Calu3 (cell line): ENCODE measurements around the gene AK9. TPM values are rescaled to one million over a fixed set of nuclear protein-coding genes. Genes with fewer than 3 reads are reported as not detected.

Experiments
- BruUV-seq: library from RNA; stranded (reverse); fragments of 400-500 nt; replicated peaks from 2 replicates; lab custom pipeline; 2021; lab: Mats Ljungman, UMichigan
- CTCF ChIA-PET: fragments of 300-600 bp; sonication (Branson Sonifier 250); formaldehyde crosslinking; loops from one replicate; lab custom pipeline; 2022; ENCODE audit warnings: antibody characterized with exemption; lab: Charles Lee
- DNase-seq: peaks from one replicate; pipeline ENCODE4 v3.0.0; 2022
- H3K27ac Mint-ChIP-seq: one replicate; pipeline ENCODE4 v1.8.0; 2022; ENCODE audit warnings: mixed read lengths; ENCODE audit not compliant: unreplicated experiment
- H3K27me3 Mint-ChIP-seq: one replicate; pipeline ENCODE4 v1.8.0; 2022; ENCODE audit warnings: mixed read lengths; ENCODE audit not compliant: unreplicated experiment
- H3K36me3 Mint-ChIP-seq: one replicate; pipeline ENCODE4 v1.8.0; 2022; ENCODE audit warnings: mild to moderate bottlenecking, moderate library complexity, mixed read lengths; ENCODE audit not compliant: insufficient read depth, unreplicated experiment
- H3K4me1 Mint-ChIP-seq: one replicate; pipeline ENCODE4 v1.8.0; 2022; ENCODE audit warnings: mild to moderate bottlenecking, low read depth, mixed read lengths; ENCODE audit not compliant: unreplicated experiment
- H3K4me3 Mint-ChIP-seq: one replicate; pipeline ENCODE4 v1.8.0; 2022; ENCODE audit warnings: mild to moderate bottlenecking, low read depth, moderate library complexity, mixed read lengths; ENCODE audit not compliant: unreplicated experiment
- H3K9me3 Mint-ChIP-seq: one replicate; pipeline ENCODE4 v1.8.0; 2022; ENCODE audit warnings: low read depth, mixed read lengths; ENCODE audit not compliant: unreplicated experiment
- CTCF ChIP-seq: fragments of 200-600 bp; IDR thresholded peaks from one replicate; pipeline ENCODE4 v1.8.0; 2022; ENCODE audit warnings: antibody characterized with exemption; ENCODE audit not compliant: unreplicated experiment
- intact Hi-C: fragments of 100-400 bp; cut with micrococcal nuclease; formaldehyde crosslinking; loops from one replicate; pipeline ENCODE4 v1.10.0; 2022; ENCODE audit not compliant: unreplicated experiment
- total RNA-seq: library from RNA; stranded (reverse); gene quantifications from 2 replicates; pipeline ENCODE4 v1.2.3, GENCODE V29; 2022

AK9 gene
- total RNA-seq, 1 experiment from 2014 or later, result 7.6 TPM

- H3K4me1 Mint-ChIP-seq, result peaks cover 8% of the 10 kb centered on the region
- H3K36me3 Mint-ChIP-seq, result peaks cover 63% of the 10 kb centered on the region
- no peak for TF ChIP-seq CTCF
- intact Hi-C loops, result no loop called here
- no peak overlapping the region for H3K4me3 Mint-ChIP-seq
- H3K27ac Mint-ChIP-seq, result no peak overlapping the region
- no peaks in the 10 kb centered on the region for H3K27me3 Mint-ChIP-seq
- H3K9me3 Mint-ChIP-seq, result no peaks in the 10 kb centered on the region
- DNase-seq, result no peak
- CTCF ChIA-PET, result no interaction called here
- BruUV-seq, result no TSS peak
These were observed 219.7 kb downstream of the AK9 start for GRCh38 chr6:109471105-109471810.

- H3K27ac Mint-ChIP-seq, result no peak overlapping the region
- TF ChIP-seq CTCF, result no peak
- DNase-seq, result no peak
- intact Hi-C loops, result no loop called here
- no peaks in the 10 kb centered on the region for H3K9me3 Mint-ChIP-seq
- H3K36me3 Mint-ChIP-seq, result peaks cover 56% of the 10 kb centered on the region
- H3K27me3 Mint-ChIP-seq, result no peaks in the 10 kb centered on the region
- CTCF ChIA-PET, result no interaction called here
- peaks cover 8% of the 10 kb centered on the region for H3K4me1 Mint-ChIP-seq
- no TSS peak for BruUV-seq
- H3K4me3 Mint-ChIP-seq, result no peak overlapping the region
These were observed 221.3 kb downstream of the AK9 start for GRCh38 chr6:109469591-109470189.

- Mint-ChIP-seq H3K36me3 (peaks cover 42% of the 10 kb centered on the region), H3K4me3 (no peak overlapping the region), H3K9me3 (no peaks in the 10 kb centered on the region), H3K27ac (no peak overlapping the region), H3K27me3 (no peaks in the 10 kb centered on the region), H3K4me1 (peaks cover 8% of the 10 kb centered on the region)
- CTCF ChIA-PET, result no interaction called here
- no peak for DNase-seq
- TF ChIP-seq CTCF, result no peak
- intact Hi-C loops, result no loop called here
- no TSS peak for BruUV-seq
These were observed 223.3 kb downstream of the AK9 start for GRCh38 chr6:109467696-109468095.

GRCh38 chr6:109466212-109466923 lies 224.6 kb downstream of the AK9 start:
- intact Hi-C loops, result no loop called here
- CTCF ChIA-PET, result no interaction called here
- Mint-ChIP-seq H3K4me3 (no peak overlapping the region), H3K36me3 (peaks cover 45% of the 10 kb centered on the region), H3K27ac (no peak overlapping the region), H3K4me1 (peaks cover 8% of the 10 kb centered on the region), H3K9me3 (no peaks in the 10 kb centered on the region), H3K27me3 (no peaks in the 10 kb centered on the region)
- TF ChIP-seq CTCF, result no peak
- no TSS peak for BruUV-seq
- DNase-seq, result no peak
